Measurements from ENCODE around the gene HOXD13. TPM values are rescaled to one million over a fixed set of nuclear protein-coding genes. Genes with fewer than 3 reads are reported as not detected.

Gene HOXD13
- total and polyA plus RNA-seq, 2 of the 8 experiments (the other 6 are each of a cell fraction or from before 2014, with no cell fraction given) = not detected

GRCh38 chr2:176140513-176141317, 48.2 kb downstream of the HOXD13 start:
- Histone ChIP-seq H3K4me1 (replicated peaks in 1 of 4; ENCODE audit: control insufficient read depth in 3 of 4, insufficient read depth in 4 of 4, low read length in 3 of 4) (peaks cover 0 to 9% (median 4%) of the 10 kb centered on the region in 4 experiments; a peak in 5 of 7 replicates), H3K56ac (replicated peaks; ENCODE audit: insufficient read length, low read depth, low read length) (no peak overlapping the region), H2BK120ac (replicated peaks; ENCODE audit: low read depth, low read length) (no peak overlapping the region), H3K9ac (replicated peaks in 1 of 4; ENCODE audit: extremely low read depth in 1 of 4, low read depth in 3 of 4, low read length in 3 of 4) (no peak overlapping the region; a peak in 1 of 7 replicates), H3K79me2 (ENCODE audit: control insufficient read depth in 1 of 2, insufficient read depth in 2 of 2, low read length in 2 of 2) (no peaks in the 10 kb centered on the region), H3K9me3 (ENCODE audit: insufficient read depth in 2 of 2, low read depth in 1 of 2, low read length in 1 of 2) (no peaks in the 10 kb centered on the region; a peak in 1 of 4 replicates), H2BK5ac (ENCODE audit: low read depth, low read length) (no peak overlapping the region), H2BK15ac (ENCODE audit: low read length) (peak overlapping the region; percentile 61; the same call in 1 of the 2 replicates), H3K23me2 (ENCODE audit: low read depth, low read length) (peaks cover 3% of the 10 kb centered on the region; the same call in 1 of the 2 replicates), H2BK20ac (ENCODE audit: low read length) (no peak overlapping the region), H3K36me3 (ENCODE audit: control insufficient read depth in 2 of 4, insufficient read depth in 4 of 4, low read length in 3 of 4) (peaks cover 0 to 4% (median 0%) of the 10 kb centered on the region in 4 experiments; a peak in 1 of 8 replicates), H2AFZ (ENCODE audit: low read length) (no peak overlapping the region; the same call in 1 of the 2 replicates), H4K8ac (ENCODE audit: extremely low read depth, insufficient read depth, low read length) (no peak overlapping the region), H3K27me3 (replicated peaks in 1 of 4; ENCODE audit: control insufficient read depth in 3 of 4, extremely low read depth in 1 of 4, insufficient read depth in 3 of 4, low read length in 3 of 4) (peaks cover 81 to 100% (median 96%) of the 10 kb centered on the region in 4 experiments), H4K5ac (ENCODE audit: insufficient read length, low read depth, low read length) (no peak overlapping the region), H3K4me3 (ENCODE audit: extremely low read depth in 1 of 4, insufficient read depth in 2 of 4, low read depth in 3 of 4, low read length in 4 of 4) (peak overlapping the region; percentile 35 to 67 (median 59)), H4K20me1 (replicated peaks in 1 of 2; ENCODE audit: control insufficient read depth in 1 of 2, insufficient read depth in 2 of 2, low read length in 2 of 2) (peaks cover 7 to 8% of the 10 kb centered on the region in 2 experiments), H3K23ac (ENCODE audit: insufficient read length) (no peak overlapping the region), H3K27ac (ENCODE audit: low read depth, low read length) (no peak overlapping the region), H3K4me2 (ENCODE audit: insufficient read depth in 1 of 2, low read depth in 2 of 2, low read length in 2 of 2) (peak overlapping the region; percentile 4 to 79), H3K79me1 (ENCODE audit: low read depth, low read length) (no peaks in the 10 kb centered on the region), H4K91ac (replicated peaks; ENCODE audit: insufficient read length, low read length) (peak overlapping the region; percentile 91), H2BK12ac (ENCODE audit: low read depth, low read length) (no peak overlapping the region), H3K18ac (ENCODE audit: extremely low read depth, low read length) (peak overlapping the region; percentile 51; the same call in 1 of the 2 replicates), H3K14ac (ENCODE audit: insufficient read length) (no peak overlapping the region), H2AK5ac (ENCODE audit: low read depth, low read length) (no peak overlapping the region), H3K4ac (replicated peaks; ENCODE audit: insufficient read length, low read depth, low read length) (no peak overlapping the region)
- DNase-seq (ENCODE audit: low read depth in 1 of 2, low spot score in 2 of 2) (peak; percentile 66 to 92), FAIRE-seq (peak; percentile 65)
- WGBS, 2 experiments (ENCODE audit: extremely low coverage in 1 of 2, insufficient coverage in 1 of 2, insufficient read length in 1 of 2, insufficient replicate concordance in 2 of 2, low coverage in 1 of 2, low lambda C conversion rate in 2 of 2, missing lambda C conversion rate in 1 of 2) = 10% methylated on average over 35 of the region's 48 CpGs; no CpG with 5 or more reads in 1 of the 2 experiments
- ChIA-PET CTCF (ENCODE audit: partially characterized antibody) (interaction anchor here (0.6 to 10.0 kb wide), 91 partner anchors 9 to 1620 kb away, joined by 3 to 119 read pairs (median 5); partner anchors contain the start of genes HOXD10, HOXD4, HOXD8 and HOXD9), POLR2A (ENCODE audit: partially characterized antibody) (interaction anchor here (0.6 to 1.8 kb wide), 4 partner anchors 10 to 48 kb away, joined by 3 to 4 read pairs (median 3); partner anchors contain the start of genes HOXD1 and HOXD4)
- TF ChIP-seq ASH2L (IDR thresholded peaks at IDR 0.05; ENCODE audit: low read length) (peak; percentile 45), JUND (IDR thresholded peaks at IDR 0.05; ENCODE audit: low read length) (no peak), SP4 (IDR thresholded peaks at IDR 0.05; ENCODE audit: low read length) (no peak), PHF8 (conservative IDR thresholded peaks at IDR 0.05; ENCODE audit: low read depth, low read length) (no peak), GABPA (IDR thresholded peaks at IDR 0.05; ENCODE audit: borderline replicate concordance, insufficient read depth, low read length) (peak; percentile 38; the same call in 1 of the 2 replicates), KDM5A (IDR thresholded peaks at IDR 0.05; ENCODE audit: low read length) (no peak), SIX5 (IDR thresholded peaks at IDR 0.05; ENCODE audit: low read depth, low read length) (no peak), SAP30 (IDR thresholded peaks at IDR 0.05; ENCODE audit: insufficient read depth, insufficient replicate concordance, low read length) (no peak), SUZ12 (IDR thresholded peaks at IDR 0.05; ENCODE audit: low read length) (peak; percentile 55), NANOG (IDR thresholded peaks at IDR 0.05; ENCODE audit: insufficient read depth, low read depth, low read length, poor library complexity, severe bottlenecking) (no peak), CHD1 (IDR thresholded peaks at IDR 0.05; ENCODE audit: low read depth, low read length) (no peak), CEBPB (IDR thresholded peaks at IDR 0.05; ENCODE audit: low read depth, low read length) (no peak)

Data from H1 (cell line).